ENCODE results near the gene POLE.

The POLE gene

GRCh38 chr12:132687211-132688164 lies at the start of gene POLE, which contains the start of gene PXMP2:
Gene POLE (minus strand): TSS chr12:132687342. CDS start chr12:132687315, 27 bp downstream.
Gene PXMP2 (plus strand): TSS chr12:132687587. CDS start chr12:132687671, 84 bp downstream.
- DNase-seq, result peak; percentile 31

GRCh38 chr12:132736913-132737312 lies 49.8 kb upstream of the POLE start:
- DNase-seq, result no peak

GRCh38 chr12:132736378-132736777 lies 49.2 kb upstream of the POLE start:
- no peak for DNase-seq

- no peak for DNase-seq
Measured at GRCh38 chr12:132735496-132735895, 48.4 kb upstream of the POLE start.

GRCh38 chr12:132734206-132734605 lies 47.1 kb upstream of the POLE start:
- no peak for DNase-seq

GRCh38 chr12:132731574-132731973 lies 44.4 kb upstream of the POLE start:
- DNase-seq, result no peak

- DNase-seq, result no peak
Measured at GRCh38 chr12:132730353-132730752, 43.2 kb upstream of the POLE start.

- DNase-seq, result peak; percentile 18
Measured at GRCh38 chr12:132729541-132730320, 42.6 kb upstream of the POLE start.

- no peak for DNase-seq
Measured at GRCh38 chr12:132728502-132728901, 41.4 kb upstream of the POLE start.

GRCh38 chr12:132727091-132727794 lies 40.1 kb upstream of the POLE start:
- DNase-seq, result no peak

GRCh38 chr12:132726386-132726785 lies 39.2 kb upstream of the POLE start:
- no peak for DNase-seq

- peak; percentile 36 for DNase-seq
Measured at GRCh38 chr12:132724506-132725241, 37.5 kb upstream of the POLE start.

- DNase-seq, result no peak
Measured at GRCh38 chr12:132723764-132724140, 36.6 kb upstream of the POLE start.

GRCh38 chr12:132723015-132723763 lies 36.0 kb upstream of the POLE start:
- DNase-seq, result no peak

GRCh38 chr12:132720606-132721345 lies 33.6 kb upstream of the POLE start:
- DNase-seq, result no peak

GRCh38 chr12:132719954-132720324 lies 32.8 kb upstream of the POLE start:
- DNase-seq, result no peak

GRCh38 chr12:132719141-132719953 lies 32.2 kb upstream of the POLE start:
- DNase-seq, result no peak

- no peak for DNase-seq
Measured at GRCh38 chr12:132718644-132719043, 31.5 kb upstream of the POLE start.

GRCh38 chr12:132717531-132718387 lies 30.6 kb upstream of the POLE start:
- DNase-seq, result no peak
